Activated CD8-positive, alpha-beta T cell treated with anti-CD3 and anti-CD28 coated beads for 36 hours (primary cell): ENCODE measurements around the gene NME9. TPM values are rescaled to one million over a fixed set of nuclear protein-coding genes. Genes with fewer than 3 reads are reported as not detected.

ENCODE experiments used
- ATAC-seq: fragments of 200-7000 bp; cut with Tn5 transposase; one replicate; pipeline ENCODE4 v1.10.0; 2021; ENCODE audit warnings: mild to moderate bottlenecking, moderate library complexity
- CTCF ChIA-PET: fragments of 350-600 bp; sonication (Branson Sonifier 250); formaldehyde crosslinking; loops from one replicate; lab custom pipeline; 2021; ENCODE audit warnings: antibody characterized with exemption; lab: Charles Lee
- POLR2A ChIA-PET: fragments of 350-600 bp; sonication (Branson Sonifier 250); formaldehyde crosslinking; loops from one replicate; lab custom pipeline; 2021; ENCODE audit warnings: antibody characterized with exemption; lab: Charles Lee
- DNase-seq: peaks from one replicate; pipeline ENCODE4 v3.0.0-alpha.2; 2020
- H3K27ac Mint-ChIP-seq: one replicate; pipeline ENCODE4 v1.8.0; 2021; ENCODE audit warnings: mild to moderate bottlenecking, mixed read lengths
- H3K27me3 Mint-ChIP-seq: one replicate; pipeline ENCODE4 v1.8.0; 2021; ENCODE audit warnings: mixed read lengths
- H3K36me3 Mint-ChIP-seq: one replicate; pipeline ENCODE4 v1.8.0; 2021; ENCODE audit warnings: low read depth, mixed read lengths
- H3K4me1 Mint-ChIP-seq: one replicate; pipeline ENCODE4 v1.8.0; 2021; ENCODE audit warnings: low read depth, mixed read lengths
- H3K4me3 Mint-ChIP-seq: one replicate; pipeline ENCODE4 v1.8.0; 2021; ENCODE audit warnings: mild to moderate bottlenecking, moderate library complexity, mixed read lengths
- H3K9me3 Mint-ChIP-seq: one replicate; pipeline ENCODE4 v1.8.0; 2021; ENCODE audit warnings: mixed read lengths
- CTCF ChIP-seq: fragments of 200-600 bp; IDR thresholded peaks from one replicate; pipeline ENCODE4 v1.8.0; 2022; ENCODE audit warnings: antibody characterized with exemption, mild to moderate bottlenecking
- intact Hi-C: fragments of 100-400 bp; cut with micrococcal nuclease; formaldehyde crosslinking; loops from one replicate; pipeline ENCODE4 v1.10.0; 2022
- total RNA-seq, 2 experiments: library from RNA; stranded (reverse); gene quantifications; one replicate each; pipeline ENCODE4 v1.2.3, GENCODE V29; 2021

The NME9 gene
- total RNA-seq, 2 experiments from 2014 or later: 0.45 TPM; not detected in 1

GRCh38 chr3:138371070-138371965 is 41.7 kb upstream of the NME9 start:
- POLR2A ChIA-PET: no interaction called here
- peaks cover 3% of the 10 kb centered on the region for H3K9me3 Mint-ChIP-seq
- H3K36me3 Mint-ChIP-seq: no peaks in the 10 kb centered on the region
- DNase-seq: peak; percentile 49
- intact Hi-C loops: no loop called here
- ATAC-seq: peak; percentile 80
- CTCF ChIA-PET: interaction anchor here (1.4 kb wide), 1 partner anchor 21 kb away, joined by 3 read pairs; no protein-coding TSS in a partner anchor
- H3K27me3 Mint-ChIP-seq: peaks cover 9% of the 10 kb centered on the region
- H3K27ac Mint-ChIP-seq: no peak overlapping the region
- H3K4me1 Mint-ChIP-seq: peaks cover 12% of the 10 kb centered on the region
- TF ChIP-seq CTCF: no peak
- no peak overlapping the region for H3K4me3 Mint-ChIP-seq

GRCh38 chr3:138370321-138370720 is 40.7 kb upstream of the NME9 start:
- Mint-ChIP-seq H3K36me3 (no peaks in the 10 kb centered on the region), H3K27ac (no peak overlapping the region), H3K9me3 (peaks cover 3% of the 10 kb centered on the region), H3K27me3 (peaks cover 9% of the 10 kb centered on the region), H3K4me1 (peaks cover 12% of the 10 kb centered on the region), H3K4me3 (no peak overlapping the region)
- POLR2A ChIA-PET: interaction anchor here (0.5 to 1.2 kb wide), 2 partner anchors 14 to 23 kb away, joined by 3 read pairs; no protein-coding TSS in a partner anchor
- intact Hi-C loops: no loop called here
- no peak for DNase-seq
- ATAC-seq: no peak
- TF ChIP-seq CTCF: no peak
- CTCF ChIA-PET: no interaction called here

- Mint-ChIP-seq H3K27me3 (peaks cover 9% of the 10 kb centered on the region), H3K27ac (no peak overlapping the region), H3K36me3 (no peaks in the 10 kb centered on the region), H3K4me1 (peaks cover 12% of the 10 kb centered on the region), H3K9me3 (peaks cover 3% of the 10 kb centered on the region), H3K4me3 (no peak overlapping the region)
- DNase-seq (peak; percentile 8), ATAC-seq (no peak)
- ChIA-PET CTCF (no interaction called here), POLR2A (interaction anchor here (1.2 kb wide), 1 partner anchor 15 kb away, joined by 3 read pairs; no protein-coding TSS in a partner anchor)
- intact Hi-C loops: no loop called here
- TF ChIP-seq CTCF: no peak
These were observed 39.7 kb upstream of the NME9 start for GRCh38 chr3:138369151-138369900.

GRCh38 chr3:138367911-138368310 is 38.3 kb upstream of the NME9 start:
- no peak overlapping the region for H3K27ac Mint-ChIP-seq
- intact Hi-C loops: no loop called here
- peaks cover 12% of the 10 kb centered on the region for H3K4me1 Mint-ChIP-seq
- ATAC-seq (no peak), DNase-seq (peak; percentile 11)
- H3K4me3 Mint-ChIP-seq: no peak overlapping the region
- H3K27me3 Mint-ChIP-seq: peaks cover 7% of the 10 kb centered on the region
- no peak for TF ChIP-seq CTCF
- no peaks in the 10 kb centered on the region for H3K36me3 Mint-ChIP-seq
- ChIA-PET CTCF (no interaction called here), POLR2A (no interaction called here)
- peaks cover 3% of the 10 kb centered on the region for H3K9me3 Mint-ChIP-seq
